ENCODE measurements around the gene UBE2R2.
"Not testable (repeated sequence)": the region's sequence is repeated elsewhere in the genome, so short reads cannot be mapped to it uniquely, and the experiment has no call there.

Gene UBE2R2

DNA sequence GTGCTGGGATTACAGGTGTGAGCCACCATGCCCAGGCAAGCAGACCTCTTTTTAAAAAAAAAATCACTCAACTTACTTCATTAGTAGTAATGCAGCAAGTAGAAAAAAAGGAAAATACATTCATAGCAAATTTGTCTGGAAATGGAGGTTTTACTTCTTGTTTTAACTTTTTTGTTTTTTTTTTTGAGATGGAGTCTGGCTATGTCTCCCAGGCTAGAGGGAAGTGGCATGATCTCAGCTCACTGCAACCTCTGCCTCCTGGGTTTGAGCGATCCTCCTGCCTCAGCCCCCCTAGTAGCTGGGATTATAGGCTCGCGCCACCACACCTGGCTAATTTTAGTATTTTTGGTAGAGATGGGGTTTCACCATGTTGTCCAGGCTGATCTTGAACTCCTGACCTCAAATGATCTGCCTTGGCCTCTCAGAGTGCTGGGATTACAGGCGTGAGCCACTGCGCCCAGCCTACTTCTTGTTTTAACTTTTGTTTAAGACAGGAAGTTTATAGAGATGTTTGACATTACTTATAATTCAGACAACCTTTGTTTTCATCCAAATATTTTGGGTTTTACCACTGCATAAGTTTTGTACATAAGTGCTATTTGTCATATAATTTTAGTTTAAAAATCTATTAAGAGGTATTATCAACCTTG lies 26.5 kb downstream of the UBE2R2 start:
- no peak for DNase-seq

DNA sequence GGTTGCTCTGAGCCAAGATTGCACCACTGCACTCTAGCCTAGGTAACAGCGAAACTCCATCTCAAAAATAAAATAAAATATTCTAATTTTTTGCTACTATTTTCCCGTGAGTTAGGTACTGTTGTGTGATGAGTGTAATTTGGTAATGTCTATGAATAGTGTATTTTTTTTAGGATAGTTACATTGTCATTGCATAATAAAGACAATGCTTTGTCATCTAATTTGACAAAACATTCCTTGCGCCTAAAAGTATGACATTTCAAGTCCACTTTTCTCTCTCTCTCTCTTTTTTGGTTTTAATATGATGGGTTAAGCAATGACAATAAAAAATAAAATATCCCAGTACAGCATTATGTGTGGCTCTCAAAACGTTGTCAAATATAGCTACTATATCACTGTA lies 29.3 kb downstream of the UBE2R2 start:
- DNase-seq: no peak

DNA sequence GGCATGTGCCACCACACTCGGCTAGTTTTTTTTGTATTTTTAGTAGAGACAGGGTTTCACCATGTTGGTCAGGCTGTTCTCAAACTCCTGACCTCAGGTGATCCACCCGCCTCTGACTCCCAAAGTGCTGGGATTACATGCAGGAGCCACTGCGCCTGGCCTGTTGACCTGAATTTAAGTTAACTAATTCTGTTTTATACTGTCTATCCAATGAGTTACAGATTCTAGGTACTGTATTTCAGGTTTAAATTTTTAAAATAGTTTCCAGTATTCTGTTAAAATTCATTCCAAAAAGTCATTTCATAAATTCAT lies 30.9 kb downstream of the UBE2R2 start:
- not testable (repeated sequence) for DNase-seq

DNA sequence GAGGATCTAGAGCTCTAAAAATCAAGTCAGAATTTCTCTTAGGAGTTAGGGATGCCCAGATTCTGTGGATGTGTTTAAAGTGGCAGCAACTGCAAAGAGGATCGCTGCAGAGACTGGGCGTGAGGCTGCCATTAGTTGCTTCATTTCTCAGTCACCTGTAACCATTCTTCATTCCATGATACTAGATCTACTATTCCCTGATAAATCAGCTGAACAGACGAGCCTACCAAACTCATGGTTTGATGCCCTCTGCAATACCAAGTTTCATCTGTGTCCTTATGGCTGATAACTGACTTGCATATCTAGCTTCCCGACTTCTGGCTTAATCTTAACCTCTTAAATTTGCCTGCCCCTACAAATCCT lies 33.3 kb downstream of the UBE2R2 start:
- DNase-seq: no peak

DNA sequence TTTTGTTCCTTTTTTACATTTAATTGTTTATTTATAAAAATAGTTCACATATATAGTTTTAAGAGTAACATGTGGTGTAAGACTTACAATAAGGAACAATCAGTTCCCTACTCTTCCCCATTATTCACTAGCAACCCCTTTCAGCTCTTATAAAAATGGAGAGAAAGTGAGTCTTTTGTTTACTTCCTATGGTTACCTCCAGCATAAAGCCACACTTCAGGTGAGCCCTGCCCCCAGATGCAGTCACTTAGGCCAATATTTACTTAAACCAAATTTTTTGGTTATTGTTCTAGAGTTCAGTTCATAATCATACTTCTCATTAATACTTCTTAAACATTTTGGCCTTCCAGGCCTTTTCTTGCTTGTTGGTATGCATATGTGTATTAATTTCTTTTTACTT lies 33.7 kb downstream of the UBE2R2 start:
- DNase-seq: peak; percentile 1

DNA sequence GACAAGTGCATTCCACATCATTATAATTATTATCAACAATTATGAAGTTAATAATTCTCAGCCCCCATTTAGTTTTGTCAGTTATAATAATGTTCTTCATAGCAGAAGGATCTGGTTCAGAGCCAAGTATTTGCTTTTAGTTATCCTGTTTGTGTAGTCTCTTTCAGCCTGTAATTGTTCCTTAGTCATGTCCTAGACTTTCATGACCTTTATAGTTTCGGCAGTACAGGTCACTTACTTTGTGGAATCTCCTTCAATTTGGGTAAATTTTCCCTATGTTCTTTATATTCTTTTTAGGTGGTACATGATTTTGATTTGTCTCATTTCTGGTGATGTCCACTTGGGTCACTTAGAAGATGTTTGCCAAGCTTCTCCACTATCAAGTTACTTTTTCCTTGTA lies 34.3 kb downstream of the UBE2R2 start:
- no peak for DNase-seq

DNA sequence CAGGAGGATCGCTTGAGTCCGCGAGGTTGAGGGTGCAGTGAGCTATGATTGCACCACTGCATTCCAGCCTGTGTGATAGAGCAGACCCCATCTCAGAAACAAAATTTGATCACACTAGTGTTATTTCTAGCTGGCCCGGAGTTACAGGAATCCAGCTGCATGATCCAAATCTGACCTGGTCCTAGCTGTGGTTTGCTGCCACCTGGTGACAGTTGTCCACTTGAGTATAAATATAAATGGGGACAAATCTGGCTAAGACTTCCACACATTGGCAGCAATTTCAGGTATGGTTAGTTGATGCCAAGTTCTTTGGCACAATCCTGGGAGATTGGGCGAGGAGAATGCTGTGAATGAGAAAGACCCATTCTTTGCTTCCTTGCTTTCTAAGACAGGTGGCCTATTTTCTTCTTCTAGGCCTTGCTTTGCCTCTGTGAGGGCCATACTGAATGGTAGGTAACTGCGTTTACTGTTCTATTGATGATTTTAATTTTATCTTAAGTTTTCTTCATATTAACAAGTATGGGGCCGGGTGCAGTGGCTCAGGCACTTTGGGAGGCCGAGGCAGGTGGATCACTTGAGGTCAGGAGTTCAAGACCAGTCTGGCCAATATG lies 35.4 kb downstream of the UBE2R2 start:
- DNase-seq: peak; percentile 46

DNA sequence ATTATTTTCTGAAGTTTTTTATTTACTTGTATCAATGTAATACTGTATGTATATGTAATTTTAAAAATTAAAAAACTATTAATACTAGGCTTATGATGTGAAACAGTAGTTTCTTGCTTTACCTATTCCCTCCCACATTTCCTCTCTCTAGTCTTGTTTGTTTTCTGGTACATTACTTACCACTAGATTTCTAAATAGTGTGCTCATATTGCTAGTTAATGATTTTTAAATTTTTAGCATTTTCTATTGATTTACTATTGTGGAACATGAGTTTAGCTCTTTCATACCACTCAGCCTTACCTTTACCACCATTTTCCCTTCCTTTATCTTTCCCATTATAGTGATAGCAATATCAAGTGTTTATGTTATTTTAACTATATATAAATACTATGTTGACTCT lies 39.3 kb downstream of the UBE2R2 start:
- DNase-seq: no peak

DNA sequence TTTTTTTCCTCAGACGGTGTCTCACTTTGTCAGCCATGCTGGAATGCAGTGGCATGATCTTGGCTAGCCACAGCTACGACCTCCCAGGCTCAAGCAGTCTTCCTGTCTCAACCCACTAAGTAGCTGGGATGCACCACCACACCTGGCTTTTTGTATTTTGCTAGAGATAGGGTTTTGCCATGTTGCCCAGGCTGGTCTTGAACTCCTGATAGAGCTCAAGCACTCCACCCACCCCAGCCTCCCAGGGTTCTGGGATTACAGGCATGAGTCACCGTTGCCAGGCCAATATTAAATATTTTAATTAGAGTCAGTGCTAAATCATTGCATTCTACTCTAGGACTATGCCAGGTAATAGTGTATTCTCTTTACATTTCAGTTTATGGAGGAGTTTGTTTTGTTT lies 41.5 kb downstream of the UBE2R2 start:
- DNase-seq: no peak

DNA sequence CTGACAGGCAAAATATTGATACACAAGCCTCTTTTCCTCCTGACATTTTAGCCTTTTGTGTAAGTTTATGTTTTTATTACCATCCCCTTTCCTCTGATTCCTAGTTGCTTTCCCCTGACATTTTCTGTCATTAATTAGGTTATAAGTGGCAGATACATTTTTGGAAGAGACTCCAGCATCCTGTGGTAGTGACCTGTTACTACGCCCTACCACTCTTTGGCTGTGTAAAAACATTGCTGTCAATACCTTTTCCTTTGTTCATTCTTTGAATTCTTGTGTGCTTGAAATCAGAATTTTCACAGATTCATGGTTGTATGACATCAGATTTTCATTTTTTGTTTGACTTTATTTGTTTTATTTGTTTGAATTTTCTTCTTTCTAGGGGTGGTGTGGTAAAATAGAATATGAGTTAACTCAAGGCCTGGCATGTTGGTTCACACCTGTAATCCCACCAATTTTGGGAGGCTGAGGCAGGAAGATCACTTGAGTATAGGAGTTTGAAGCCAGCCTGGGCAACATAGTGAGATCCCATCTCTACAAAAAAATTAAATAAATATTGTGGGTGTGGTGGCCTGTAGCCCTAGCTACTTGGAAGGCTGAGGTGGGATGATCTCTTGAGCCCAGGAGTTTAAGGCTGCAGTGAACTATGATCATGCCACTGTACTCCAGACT lies 43.4 kb downstream of the UBE2R2 start:
- no peak for DNase-seq

DNA sequence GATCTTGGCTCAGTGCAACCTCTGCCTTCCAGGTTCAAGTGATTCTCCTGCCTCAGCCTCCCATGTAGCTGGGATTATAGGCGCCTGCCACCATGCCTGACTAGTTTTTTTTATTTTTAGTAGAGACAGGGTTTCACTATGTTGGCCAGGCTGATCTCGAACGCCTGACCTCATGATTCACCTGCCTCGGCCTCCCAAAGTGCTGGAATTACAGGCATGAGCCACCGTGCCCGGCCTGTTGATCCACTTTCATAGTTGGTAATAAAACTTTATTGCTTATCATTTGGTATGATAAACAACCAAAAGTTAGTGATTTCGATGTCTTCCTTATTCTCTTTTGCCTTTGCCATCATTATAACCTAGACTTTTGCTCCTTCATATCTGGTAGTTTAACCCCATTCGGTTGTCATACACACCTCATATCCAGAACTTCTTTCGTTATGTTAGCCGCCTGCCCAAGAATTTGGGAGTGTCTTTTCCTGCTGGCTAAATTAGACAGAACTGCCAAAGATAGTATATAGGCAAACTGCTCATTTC lies 45.0 kb downstream of the UBE2R2 start:
- DNase-seq: no peak

DNA sequence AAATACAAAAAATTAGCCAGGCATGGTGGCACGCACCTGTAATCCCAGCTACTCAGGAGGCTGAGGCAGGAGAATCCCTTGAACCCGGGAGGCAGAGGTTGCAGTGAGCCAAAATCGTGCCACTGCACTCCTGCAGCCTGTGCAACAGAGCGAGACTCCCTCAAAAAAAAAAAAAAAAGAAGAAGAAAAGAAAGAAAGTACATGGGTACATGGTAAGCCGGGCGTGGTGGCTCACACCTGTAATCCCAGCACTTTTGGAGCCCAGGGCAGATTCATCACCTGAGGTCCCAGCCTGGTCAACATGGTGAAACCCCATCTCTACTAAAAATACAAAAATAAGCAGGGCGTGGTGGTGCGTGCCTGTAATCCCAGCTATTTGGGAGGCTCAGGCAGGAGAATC lies 46.1 kb downstream of the UBE2R2 start:
- not testable (repeated sequence) for DNase-seq

DNA sequence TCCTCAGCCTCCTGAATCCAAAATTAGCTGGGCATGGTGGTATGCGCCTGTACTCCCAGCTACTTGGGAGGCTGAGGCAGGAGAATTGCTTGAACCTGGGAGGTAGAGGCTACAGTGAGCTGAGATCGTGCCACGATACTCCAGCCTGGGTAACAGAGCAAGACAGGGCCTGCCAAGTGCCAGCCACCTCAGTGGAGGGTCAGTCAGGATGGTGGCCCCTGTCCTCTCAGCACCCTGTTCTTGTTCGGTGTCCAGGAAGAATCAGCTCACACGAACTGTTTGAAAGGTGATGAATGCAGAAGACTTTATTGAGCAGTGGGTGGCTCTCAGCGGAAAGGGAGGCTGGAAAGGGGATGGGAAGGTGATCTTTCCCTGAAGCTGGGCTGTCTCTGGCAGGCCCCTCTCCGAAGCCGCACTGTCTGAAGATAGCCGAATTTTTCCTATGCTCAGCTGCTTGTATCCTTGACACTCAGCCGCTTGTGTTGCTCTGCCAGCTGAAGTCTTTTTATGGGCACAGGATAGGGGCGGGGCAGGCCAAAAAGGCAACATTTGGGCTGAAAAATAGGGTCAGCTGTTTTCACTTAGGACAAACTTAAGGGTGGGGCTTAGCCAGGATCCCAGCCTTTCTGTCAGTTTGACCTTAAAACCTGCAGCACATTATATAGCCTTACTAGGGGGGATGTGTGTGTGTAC lies 50.9 kb downstream of the UBE2R2 start:
- DNase-seq: no peak

DNA sequence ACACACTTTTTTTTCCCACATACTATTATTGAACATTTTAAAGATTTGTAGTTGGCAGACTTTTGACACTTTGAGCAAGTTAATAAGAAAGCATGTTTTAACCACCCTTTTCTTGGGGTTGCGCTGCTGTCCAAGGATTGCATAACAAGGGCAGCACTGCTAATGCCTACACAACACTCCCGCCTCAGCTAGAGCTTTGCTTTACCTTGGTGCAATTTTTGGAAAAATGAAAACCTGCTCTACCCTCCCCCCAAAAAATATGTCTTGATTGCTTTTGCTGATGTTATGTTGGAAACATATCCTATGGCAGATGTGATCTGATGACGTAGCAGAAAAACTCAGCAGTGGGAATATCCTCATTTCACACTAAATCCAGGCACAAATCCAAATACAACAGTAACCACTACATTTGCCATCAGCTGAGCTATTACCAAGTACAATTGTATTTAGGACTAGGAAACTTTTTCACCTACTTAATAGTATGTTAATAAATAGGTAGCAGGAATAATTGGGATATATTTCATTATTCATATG lies 51.5 kb downstream of the UBE2R2 start:
- no peak for DNase-seq

DNA sequence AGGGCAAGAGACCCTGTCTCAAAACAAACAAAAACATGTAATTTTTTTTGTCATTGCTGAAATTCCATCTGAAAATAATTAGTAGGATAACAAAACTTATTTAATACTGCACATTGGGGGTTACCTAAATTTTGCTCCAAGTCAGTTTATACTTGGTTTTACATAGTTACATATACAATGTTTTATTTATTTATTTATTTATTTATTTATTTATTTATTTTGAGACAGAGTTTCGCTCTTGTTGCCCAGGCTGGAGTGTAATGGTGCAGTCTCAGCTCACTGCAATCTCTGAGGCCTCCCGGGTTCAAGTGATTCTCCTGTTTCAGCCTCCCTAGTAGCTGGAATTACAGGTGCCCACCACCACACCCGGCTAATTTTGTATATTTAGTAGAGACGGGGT lies 52.3 kb downstream of the UBE2R2 start:
- not testable (repeated sequence) for DNase-seq

DNA sequence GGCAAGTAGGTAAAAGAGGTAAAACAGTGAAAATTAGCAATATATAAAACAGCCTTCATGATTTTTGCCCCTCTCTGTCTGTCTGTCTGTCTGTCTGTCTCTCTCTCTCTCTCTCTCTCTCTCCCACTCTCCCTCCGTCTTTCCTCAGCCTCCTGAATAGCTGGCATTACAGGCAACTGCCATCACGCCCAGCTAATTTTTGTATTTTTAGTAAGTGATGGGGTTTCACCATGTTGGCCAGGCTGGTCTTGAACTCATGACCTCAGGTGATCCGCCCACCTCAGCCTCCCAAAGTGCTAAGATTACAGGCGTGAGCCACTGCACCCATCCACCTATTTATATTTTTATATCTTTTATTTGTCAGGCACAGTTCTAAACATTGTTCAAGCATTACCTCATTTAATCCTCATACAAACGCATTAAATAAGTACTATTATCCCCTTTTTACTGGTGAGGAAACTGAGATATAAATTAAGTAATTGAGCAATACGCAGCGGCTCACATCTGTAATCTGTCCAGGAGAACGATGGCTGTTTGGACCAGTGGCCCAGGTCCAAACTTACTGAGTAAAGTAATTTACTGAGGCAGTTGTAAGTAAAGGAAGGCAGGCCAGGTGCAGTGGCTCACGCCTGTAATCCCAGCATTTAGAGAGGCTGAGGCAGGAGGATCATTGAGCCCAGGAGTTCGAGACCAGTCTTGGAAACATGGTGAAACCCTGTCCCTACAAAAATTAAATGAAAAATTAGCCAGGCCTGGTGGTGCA lies 60.9 kb downstream of the UBE2R2 start:
- DNase-seq: no peak

DNA sequence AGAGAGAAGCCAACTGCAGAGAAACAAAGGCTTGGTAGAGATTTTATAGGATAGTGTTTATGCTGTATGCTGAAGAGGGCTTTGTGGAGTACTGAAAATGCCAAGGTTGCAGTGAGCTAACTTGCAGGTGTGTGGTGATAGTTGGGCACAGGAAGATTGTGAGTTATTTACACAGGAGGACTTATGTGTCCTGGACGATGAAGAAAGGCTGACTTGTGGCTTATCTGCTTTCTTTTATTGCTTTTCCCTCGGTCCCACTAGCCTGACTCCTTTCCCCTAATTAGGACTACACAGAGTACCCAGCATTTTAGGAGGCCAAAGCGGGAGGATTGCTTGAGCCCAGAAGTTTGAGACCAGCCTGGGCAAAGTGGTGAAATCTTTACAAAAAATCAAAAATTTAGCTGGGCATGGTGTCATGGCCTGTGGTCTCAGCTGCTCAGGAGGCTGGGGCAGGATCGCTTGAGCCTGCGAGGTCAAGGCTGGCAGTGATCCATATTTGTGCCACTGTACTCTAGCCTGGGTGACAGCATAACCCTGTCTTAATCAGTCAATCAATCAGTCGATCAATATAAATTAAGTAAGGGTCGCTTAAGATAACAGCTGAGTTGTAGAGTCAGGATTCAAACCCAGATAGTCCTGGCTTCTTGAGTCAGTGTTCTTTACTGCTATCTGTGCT lies 61.9 kb downstream of the UBE2R2 start:
- DNase-seq: no peak

DNA sequence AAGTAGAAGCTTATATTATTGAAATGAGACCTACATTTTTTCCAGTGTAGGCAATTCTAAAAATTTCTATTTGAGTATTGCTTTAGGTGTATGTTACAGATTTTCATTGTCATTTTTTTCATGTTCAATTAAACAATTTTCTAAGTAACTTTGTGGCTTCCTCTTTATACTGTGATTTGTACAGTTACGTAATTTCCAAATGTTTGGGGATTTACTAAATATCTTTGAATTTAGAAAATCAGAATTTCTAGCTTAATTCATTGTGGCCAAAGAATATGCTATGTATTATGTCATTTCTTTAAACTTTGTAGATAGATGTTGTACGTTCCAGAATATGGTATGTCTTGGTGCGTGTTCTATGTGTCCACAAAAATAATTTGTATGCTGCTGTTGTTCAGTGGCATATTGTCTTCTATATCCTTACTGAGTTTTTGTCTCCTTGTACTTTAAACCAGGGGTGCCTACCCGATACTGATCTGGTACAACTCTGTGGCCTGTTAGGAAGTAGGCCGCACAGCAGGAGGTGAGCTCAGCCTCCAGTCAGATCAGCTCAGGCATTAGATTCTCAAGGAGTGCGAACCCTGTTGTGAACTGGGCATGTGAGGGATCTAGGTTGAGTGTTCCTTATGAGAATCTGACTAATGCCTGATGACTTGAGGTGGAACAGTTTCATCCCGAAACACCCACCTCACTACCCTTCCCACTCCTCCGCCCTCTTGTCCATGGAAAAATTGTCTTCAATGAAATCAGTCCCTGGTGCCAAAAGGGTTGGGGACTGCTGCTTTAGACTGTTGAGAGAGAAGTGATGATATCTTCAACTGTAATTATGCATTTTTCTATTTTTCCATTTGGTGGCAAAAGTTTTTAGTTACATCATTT lies 63.5 kb downstream of the UBE2R2 start:
- DNase-seq: no peak

DNA sequence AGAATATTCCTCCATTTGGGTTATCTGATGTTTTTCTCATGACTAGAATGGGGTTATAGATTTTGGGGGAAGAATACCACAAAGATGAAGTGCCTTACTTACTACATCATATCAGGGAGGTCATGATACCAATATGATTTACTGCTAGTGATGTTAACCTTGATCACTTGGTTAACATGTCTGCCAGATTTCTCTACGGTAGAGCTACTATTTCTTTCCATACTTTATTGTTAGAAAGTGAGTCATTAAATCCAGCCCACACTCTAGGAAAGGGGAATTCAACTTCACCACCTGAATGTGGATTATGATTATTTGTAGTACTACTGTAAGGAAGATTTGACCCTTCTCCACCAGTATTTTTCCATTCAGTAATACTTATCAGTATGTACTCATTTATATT lies 64.7 kb downstream of the UBE2R2 start:
- DNase-seq: no peak

DNA sequence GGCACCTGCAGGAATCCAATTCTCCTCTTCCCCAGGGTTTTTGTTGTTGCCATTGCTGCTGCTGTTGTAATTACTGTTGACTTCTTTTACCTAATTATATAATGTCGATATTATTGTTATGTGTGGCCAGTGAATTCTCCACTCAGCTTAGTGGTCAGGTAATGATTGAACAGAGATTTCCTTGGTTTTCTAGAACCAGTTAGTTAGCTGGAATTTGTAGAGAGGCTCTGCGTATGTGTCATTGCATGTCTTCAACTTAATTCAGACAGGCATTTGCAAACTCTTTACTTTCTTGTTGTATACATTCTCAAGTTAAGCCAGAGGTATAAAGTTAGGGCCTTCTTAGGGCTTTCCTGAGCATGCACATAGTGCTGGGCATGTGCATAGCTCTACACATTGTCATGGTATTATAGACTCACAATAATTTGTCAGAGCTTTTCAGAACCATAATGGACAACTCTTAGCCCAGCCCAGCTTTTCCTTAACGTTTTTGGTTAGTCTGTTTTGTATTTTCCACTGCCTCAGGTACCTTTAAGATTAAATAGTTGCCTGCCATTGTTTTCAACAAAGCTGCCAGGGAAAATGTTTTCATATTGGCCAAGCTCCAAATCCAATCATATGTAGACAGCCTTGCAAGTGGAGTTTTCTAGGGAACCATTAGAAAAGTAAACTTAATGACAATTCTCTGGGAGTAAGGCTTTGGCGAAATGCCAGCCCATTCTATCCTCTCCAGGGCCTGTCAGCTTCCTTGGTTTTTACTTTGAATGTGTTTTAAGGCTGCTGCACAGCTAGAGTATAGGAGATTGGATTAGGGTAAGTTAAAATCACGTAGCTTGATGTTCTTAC lies 68.1 kb downstream of the UBE2R2 start:
- peak; percentile 56 for DNase-seq

Data from DMS153 (cell line).